Activated CD4-positive, alpha-beta memory T cell treated with anti-CD3 and anti-CD28 coated beads, Interleukin-2, amount 10 ng/mL, durations not matched to agents 7 days and 5 days (primary cell): Measurements from ENCODE around the gene ATF2. TPM values are rescaled to one million over a fixed set of nuclear protein-coding genes. Genes with fewer than 3 reads are reported as not detected.
A peak's percentile ranks its signal among the peaks of the same experiment; 100 is the strongest.

ENCODE experiments used
- CTCF ChIA-PET: fragments of 350-600 bp; sonication (Branson Sonifier 250); formaldehyde crosslinking; loops from one replicate; lab custom pipeline; 2021; ENCODE audit warnings: antibody characterized with exemption, inconsistent platforms; lab: Charles Lee
- POLR2A ChIA-PET: fragments of 350-600 bp; sonication (Branson Sonifier 250); formaldehyde crosslinking; loops from one replicate; lab custom pipeline; 2021; ENCODE audit warnings: antibody characterized with exemption; lab: Charles Lee
- DNase-seq: peaks from one replicate; pipeline ENCODE4 v3.0.0-alpha.2; 2020
- H3K27ac Mint-ChIP-seq: one replicate; pipeline ENCODE4 v1.8.0; 2021; ENCODE audit warnings: mild to moderate bottlenecking, mixed read lengths
- H3K27me3 Mint-ChIP-seq: one replicate; pipeline ENCODE4 v1.8.0; 2021; ENCODE audit warnings: mixed read lengths
- H3K36me3 Mint-ChIP-seq: one replicate; pipeline ENCODE4 v1.8.0; 2021; ENCODE audit warnings: low read depth, mixed read lengths
- H3K4me1 Mint-ChIP-seq: one replicate; pipeline ENCODE4 v1.8.0; 2021; ENCODE audit warnings: mixed read lengths
- H3K4me3 Mint-ChIP-seq: one replicate; pipeline ENCODE4 v1.8.0; 2021; ENCODE audit warnings: mild to moderate bottlenecking, mixed read lengths
- H3K9me3 Mint-ChIP-seq: one replicate; pipeline ENCODE4 v1.8.0; 2021; ENCODE audit warnings: mixed read lengths
- total RNA-seq, 2 experiments: library from RNA; stranded (reverse); gene quantifications; one replicate each; pipeline ENCODE4 v1.2.3, GENCODE V29; 2021

The ATF2 gene
- total RNA-seq, 2 experiments from 2014 or later, result 61.4 to 63.6 TPM

- POLR2A ChIA-PET, result no interaction called here
- no peaks in the 10 kb centered on the region for H3K27me3 Mint-ChIP-seq
- no peaks in the 10 kb centered on the region for H3K9me3 Mint-ChIP-seq
- no peak overlapping the region for H3K4me3 Mint-ChIP-seq
- no peak for DNase-seq
- CTCF ChIA-PET, result interaction anchor here (1.8 kb wide), 1 partner anchor 338 kb away, joined by 5 read pairs; no protein-coding TSS in a partner anchor
- peaks cover 6% of the 10 kb centered on the region for H3K4me1 Mint-ChIP-seq
- H3K27ac Mint-ChIP-seq, result no peak overlapping the region
- H3K36me3 Mint-ChIP-seq, result no peaks in the 10 kb centered on the region
Observed at GRCh38 chr2:175035806-175036205, 132.2 kb downstream of the ATF2 start.

GRCh38 chr2:175034716-175035115 is 133.3 kb downstream of the ATF2 start:
- Mint-ChIP-seq H3K4me3 (no peak overlapping the region), H3K27ac (no peak overlapping the region), H3K4me1 (peaks cover 6% of the 10 kb centered on the region), H3K9me3 (no peaks in the 10 kb centered on the region), H3K36me3 (no peaks in the 10 kb centered on the region), H3K27me3 (no peaks in the 10 kb centered on the region)
- DNase-seq, result no peak
- POLR2A ChIA-PET, result no interaction called here
- CTCF ChIA-PET, result no interaction called here

GRCh38 chr2:175030380-175031271 is 137.4 kb downstream of the ATF2 start:
- DNase-seq, result peak; percentile 22
- no peaks in the 10 kb centered on the region for H3K4me1 Mint-ChIP-seq
- POLR2A ChIA-PET, result no interaction called here
- H3K9me3 Mint-ChIP-seq, result no peaks in the 10 kb centered on the region
- H3K27ac Mint-ChIP-seq, result no peak overlapping the region
- H3K36me3 Mint-ChIP-seq, result no peaks in the 10 kb centered on the region
- no peak overlapping the region for H3K4me3 Mint-ChIP-seq
- CTCF ChIA-PET, result interaction anchor here (0.9 to 1.4 kb wide), 4 partner anchors 9 to 334 kb away, joined by 3 to 4 read pairs (median 3); no protein-coding TSS in a partner anchor
- no peaks in the 10 kb centered on the region for H3K27me3 Mint-ChIP-seq

GRCh38 chr2:175027755-175028154 is 140.2 kb downstream of the ATF2 start:
- no peaks in the 10 kb centered on the region for H3K9me3 Mint-ChIP-seq
- no peak overlapping the region for H3K27ac Mint-ChIP-seq
- ChIA-PET POLR2A (no interaction called here), CTCF (no interaction called here)
- peaks cover 4% of the 10 kb centered on the region for H3K27me3 Mint-ChIP-seq
- no peaks in the 10 kb centered on the region for H3K4me1 Mint-ChIP-seq
- no peaks in the 10 kb centered on the region for H3K36me3 Mint-ChIP-seq
- DNase-seq, result no peak
- no peak overlapping the region for H3K4me3 Mint-ChIP-seq

GRCh38 chr2:175026385-175026784 is 141.6 kb downstream of the ATF2 start:
- POLR2A ChIA-PET, result no interaction called here
- Mint-ChIP-seq H3K36me3 (no peaks in the 10 kb centered on the region), H3K9me3 (no peaks in the 10 kb centered on the region), H3K27ac (no peak overlapping the region), H3K4me3 (no peak overlapping the region), H3K4me1 (no peaks in the 10 kb centered on the region), H3K27me3 (peaks cover 4% of the 10 kb centered on the region)
- DNase-seq, result no peak
- CTCF ChIA-PET, result interaction anchor here (0.7 kb wide), 1 partner anchor 290 kb away, joined by 3 read pairs; no protein-coding TSS in a partner anchor

GRCh38 chr2:175025946-175026345 is 142.1 kb downstream of the ATF2 start:
- Mint-ChIP-seq H3K27ac (no peak overlapping the region), H3K4me3 (no peak overlapping the region), H3K9me3 (no peaks in the 10 kb centered on the region), H3K36me3 (no peaks in the 10 kb centered on the region), H3K27me3 (peaks cover 4% of the 10 kb centered on the region), H3K4me1 (no peaks in the 10 kb centered on the region)
- ChIA-PET POLR2A (no interaction called here), CTCF (interaction anchor here (0.7 kb wide), 1 partner anchor 290 kb away, joined by 3 read pairs; no protein-coding TSS in a partner anchor)
- DNase-seq, result no peak

GRCh38 chr2:175025233-175025632 is 142.8 kb downstream of the ATF2 start:
- DNase-seq, result no peak
- H3K9me3 Mint-ChIP-seq, result no peaks in the 10 kb centered on the region
- peaks cover 4% of the 10 kb centered on the region for H3K27me3 Mint-ChIP-seq
- no peaks in the 10 kb centered on the region for H3K36me3 Mint-ChIP-seq
- H3K27ac Mint-ChIP-seq, result no peak overlapping the region
- H3K4me1 Mint-ChIP-seq, result no peaks in the 10 kb centered on the region
- ChIA-PET CTCF (no interaction called here), POLR2A (no interaction called here)
- no peak overlapping the region for H3K4me3 Mint-ChIP-seq

- DNase-seq, result no peak
- H3K27ac Mint-ChIP-seq, result no peak overlapping the region
- peaks cover 4% of the 10 kb centered on the region for H3K27me3 Mint-ChIP-seq
- POLR2A ChIA-PET, result no interaction called here
- H3K9me3 Mint-ChIP-seq, result no peaks in the 10 kb centered on the region
- CTCF ChIA-PET, result no interaction called here
- no peak overlapping the region for H3K4me3 Mint-ChIP-seq
- H3K4me1 Mint-ChIP-seq, result no peaks in the 10 kb centered on the region
- H3K36me3 Mint-ChIP-seq, result no peaks in the 10 kb centered on the region
Observed at GRCh38 chr2:175022923-175023322, 145.1 kb downstream of the ATF2 start.

Other genes with a start within 250 kb of the ATF2 start
- 1 to 10 TPM in 1 of 2 experiments, under 1 TPM in 1; 0.68 to 1.5 TPM for gene CHN1, start 162.8 kb downstream of the ATF2 start, total RNA-seq
- gene ATP5MC3, start 13.5 kb upstream of the ATF2 start, total RNA-seq, result 100 to 1,000 TPM; 200 to 210 TPM